ENCODE results near the gene LMAN2.
"Not testable (repeated sequence)": the region's sequence is repeated elsewhere in the genome, so short reads cannot be mapped to it uniquely, and the experiment has no call there.

LMAN2 gene

GRCh38 chr5:177364159-177364962, 12.9 kb upstream of the LMAN2 start:
- DNase-seq, result no peak

- DNase-seq, result no peak
Observed at GRCh38 chr5:177363565-177363964, 12.1 kb upstream of the LMAN2 start.

GRCh38 chr5:177362610-177363507, 11.4 kb upstream of the LMAN2 start:
- peak; percentile 72 for DNase-seq

GRCh38 chr5:177362292-177362609, 10.8 kb upstream of the LMAN2 start:
- DNase-seq, result no peak

GRCh38 chr5:177361418-177362291, 10.2 kb upstream of the LMAN2 start:
- DNase-seq, result peak; percentile 45

- not testable (repeated sequence) for DNase-seq
Observed at GRCh38 chr5:177360740-177361139, 9.3 kb upstream of the LMAN2 start.

GRCh38 chr5:177359860-177360259, 8.4 kb upstream of the LMAN2 start:
- DNase-seq, result no peak

- no peak for DNase-seq
Observed at GRCh38 chr5:177359451-177359851, 8.0 kb upstream of the LMAN2 start.

- DNase-seq, result no peak
Observed at GRCh38 chr5:177358370-177358819, 6.9 kb upstream of the LMAN2 start.

- DNase-seq, result peak; percentile 86
Observed at GRCh38 chr5:177357459-177358351, 6.2 kb upstream of the LMAN2 start, which contains the start of gene RGS14. Gene RGS14 (plus strand): TSS chr5:177357924. CDS start chr5:177358025, 101 bp downstream.

- no peak for DNase-seq
Observed at GRCh38 chr5:177357146-177357458, 5.6 kb upstream of the LMAN2 start.

GRCh38 chr5:177356746-177357145, 5.3 kb upstream of the LMAN2 start:
- no peak for DNase-seq

GRCh38 chr5:177355868-177356168, 4.3 kb upstream of the LMAN2 start:
- DNase-seq, result no peak

- no peak for DNase-seq
Observed at GRCh38 chr5:177355162-177355867, 3.8 kb upstream of the LMAN2 start.

- no peak for DNase-seq
Observed at GRCh38 chr5:177354711-177355110, 3.2 kb upstream of the LMAN2 start.

- no peak for DNase-seq
Observed at GRCh38 chr5:177354256-177354655, 2.8 kb upstream of the LMAN2 start.

GRCh38 chr5:177353093-177353492, 1.6 kb upstream of the LMAN2 start:
- DNase-seq, result no peak

GRCh38 chr5:177350776-177351391, 584 bp downstream of the LMAN2 start:
- DNase-seq, result no peak

GRCh38 chr5:177349762-177350161, 1.7 kb downstream of the LMAN2 start:
- DNase-seq, result no peak

- no peak for DNase-seq
Observed at GRCh38 chr5:177349362-177349647, 2.2 kb downstream of the LMAN2 start.

- DNase-seq, result no peak
Observed at GRCh38 chr5:177347699-177348098, 3.8 kb downstream of the LMAN2 start.

Measured in CD4-positive, alpha-beta T cell treated with Interleukin-15 for 1 hour (primary cell).